22Rv1 (cell line): ENCODE measurements around the gene CHSY1.

ENCODE experiments used
- ZFX ChIP-seq: fragments of 450-650 bp; IDR thresholded peaks from 2 replicates; pipeline ENCODE4 v1.6.1; 2017; ENCODE audit warnings: antibody characterized with exemption, borderline replicate concordance
- TF ChIP-seq, protein P1 (sequence below): fragments of 450-650 bp; IDR thresholded peaks from 2 replicates; pipeline ENCODE4 v1.5.1; 2017; ENCODE audit warnings: mild to moderate bottlenecking

DNA sequence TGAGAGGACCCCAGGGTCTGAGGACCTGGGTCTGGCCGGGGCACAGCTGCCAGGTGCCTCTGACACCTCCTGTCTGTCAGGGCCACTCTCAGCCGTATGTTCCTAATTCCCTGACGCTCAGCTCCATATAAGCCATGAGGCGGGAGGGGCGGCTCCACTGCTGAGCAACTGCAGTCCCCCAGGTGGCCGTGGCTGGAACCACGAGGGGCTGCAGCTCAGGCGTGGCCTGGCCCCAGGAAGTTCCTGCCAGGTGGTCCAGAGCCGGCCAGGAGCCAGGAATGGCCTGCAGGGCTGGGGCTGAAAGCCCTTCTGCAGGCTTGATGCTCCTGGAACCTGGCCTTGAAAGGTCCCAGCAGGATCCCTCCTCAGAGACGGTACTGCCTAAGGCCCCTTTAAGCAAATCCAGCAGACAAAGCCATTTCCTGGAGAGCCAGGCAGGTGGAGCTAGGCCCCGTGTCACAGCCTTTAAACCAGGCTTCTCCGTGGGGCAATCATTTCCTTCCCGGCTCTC is 118.0 kb downstream of the CHSY1 start:
- TF ChIP-seq, protein P1, sequence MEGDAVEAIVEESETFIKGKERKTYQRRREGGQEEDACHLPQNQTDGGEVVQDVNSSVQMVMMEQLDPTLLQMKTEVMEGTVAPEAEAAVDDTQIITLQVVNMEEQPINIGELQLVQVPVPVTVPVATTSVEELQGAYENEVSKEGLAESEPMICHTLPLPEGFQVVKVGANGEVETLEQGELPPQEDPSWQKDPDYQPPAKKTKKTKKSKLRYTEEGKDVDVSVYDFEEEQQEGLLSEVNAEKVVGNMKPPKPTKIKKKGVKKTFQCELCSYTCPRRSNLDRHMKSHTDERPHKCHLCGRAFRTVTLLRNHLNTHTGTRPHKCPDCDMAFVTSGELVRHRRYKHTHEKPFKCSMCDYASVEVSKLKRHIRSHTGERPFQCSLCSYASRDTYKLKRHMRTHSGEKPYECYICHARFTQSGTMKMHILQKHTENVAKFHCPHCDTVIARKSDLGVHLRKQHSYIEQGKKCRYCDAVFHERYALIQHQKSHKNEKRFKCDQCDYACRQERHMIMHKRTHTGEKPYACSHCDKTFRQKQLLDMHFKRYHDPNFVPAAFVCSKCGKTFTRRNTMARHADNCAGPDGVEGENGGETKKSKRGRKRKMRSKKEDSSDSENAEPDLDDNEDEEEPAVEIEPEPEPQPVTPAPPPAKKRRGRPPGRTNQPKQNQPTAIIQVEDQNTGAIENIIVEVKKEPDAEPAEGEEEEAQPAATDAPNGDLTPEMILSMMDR, result no peak
- no peak for TF ChIP-seq ZFX
